ENCODE measurements around the gene XIRP2. TPM values are rescaled to one million over a fixed set of nuclear protein-coding genes. Genes with fewer than 3 reads are reported as not detected.
A peak's percentile ranks its signal among the peaks of the same experiment; 100 is the strongest.
"Not testable (repeated sequence)": the region's sequence is repeated elsewhere in the genome, so short reads cannot be mapped to it uniquely, and the experiment has no call there.

XIRP2 gene
- total RNA-seq, 1 donor from 2014 or later = 0.05 TPM

DNA sequence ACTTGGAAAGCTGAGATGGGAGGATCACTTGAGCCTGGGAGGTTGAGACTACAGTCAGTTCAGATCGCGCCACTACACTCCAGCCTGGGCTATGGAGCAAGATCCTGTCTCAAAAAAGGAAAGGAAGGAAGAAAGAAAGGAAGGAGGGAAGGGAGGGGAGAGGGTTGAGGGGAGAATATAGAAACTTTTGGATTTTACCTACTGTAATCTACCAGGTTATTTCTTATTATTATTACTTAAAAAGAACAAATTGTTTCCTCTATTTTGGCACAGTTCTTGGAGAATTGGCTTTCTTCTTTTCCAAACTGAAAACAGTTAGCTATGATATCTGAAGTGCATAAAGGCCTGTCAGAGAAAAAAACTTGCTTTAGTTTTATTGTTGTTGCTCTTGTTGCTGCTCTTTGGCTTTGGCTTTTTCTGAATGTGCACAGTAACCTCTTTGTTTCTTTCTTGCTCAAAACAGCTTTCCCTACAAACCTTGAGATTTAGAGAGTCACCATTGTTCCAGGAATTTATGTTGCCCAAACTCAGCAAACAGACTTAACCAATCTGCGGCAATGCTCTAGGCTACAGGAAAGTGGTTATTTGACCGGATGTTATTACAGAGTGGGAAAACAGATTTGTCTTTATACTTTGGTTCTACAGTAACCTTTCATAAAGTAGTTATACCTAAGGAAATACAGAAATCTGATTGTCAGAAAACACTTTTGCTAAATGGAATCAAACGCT, 214.9 kb downstream of the XIRP2 start:
- Mint-ChIP-seq H3K9me3 (peaks cover 7% of the 10 kb centered on the region), H3K36me3 (ENCODE audit: low read depth) (peaks cover 1% of the 10 kb centered on the region), H3K27me3 (ENCODE audit: low read depth) (no peaks in the 10 kb centered on the region), H3K4me3 (peak overlapping the region; percentile 32), H3K4me1 (peaks cover 32% of the 10 kb centered on the region), H3K27ac (ENCODE audit: unreplicated experiment) (peak overlapping the region; percentile 73)
- TF ChIP-seq, protein P1, sequence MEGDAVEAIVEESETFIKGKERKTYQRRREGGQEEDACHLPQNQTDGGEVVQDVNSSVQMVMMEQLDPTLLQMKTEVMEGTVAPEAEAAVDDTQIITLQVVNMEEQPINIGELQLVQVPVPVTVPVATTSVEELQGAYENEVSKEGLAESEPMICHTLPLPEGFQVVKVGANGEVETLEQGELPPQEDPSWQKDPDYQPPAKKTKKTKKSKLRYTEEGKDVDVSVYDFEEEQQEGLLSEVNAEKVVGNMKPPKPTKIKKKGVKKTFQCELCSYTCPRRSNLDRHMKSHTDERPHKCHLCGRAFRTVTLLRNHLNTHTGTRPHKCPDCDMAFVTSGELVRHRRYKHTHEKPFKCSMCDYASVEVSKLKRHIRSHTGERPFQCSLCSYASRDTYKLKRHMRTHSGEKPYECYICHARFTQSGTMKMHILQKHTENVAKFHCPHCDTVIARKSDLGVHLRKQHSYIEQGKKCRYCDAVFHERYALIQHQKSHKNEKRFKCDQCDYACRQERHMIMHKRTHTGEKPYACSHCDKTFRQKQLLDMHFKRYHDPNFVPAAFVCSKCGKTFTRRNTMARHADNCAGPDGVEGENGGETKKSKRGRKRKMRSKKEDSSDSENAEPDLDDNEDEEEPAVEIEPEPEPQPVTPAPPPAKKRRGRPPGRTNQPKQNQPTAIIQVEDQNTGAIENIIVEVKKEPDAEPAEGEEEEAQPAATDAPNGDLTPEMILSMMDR (conservative IDR thresholded peaks at IDR 0.05) = no peak
- no peak for DNase-seq (ENCODE audit: low read depth, low spot score)

DNA sequence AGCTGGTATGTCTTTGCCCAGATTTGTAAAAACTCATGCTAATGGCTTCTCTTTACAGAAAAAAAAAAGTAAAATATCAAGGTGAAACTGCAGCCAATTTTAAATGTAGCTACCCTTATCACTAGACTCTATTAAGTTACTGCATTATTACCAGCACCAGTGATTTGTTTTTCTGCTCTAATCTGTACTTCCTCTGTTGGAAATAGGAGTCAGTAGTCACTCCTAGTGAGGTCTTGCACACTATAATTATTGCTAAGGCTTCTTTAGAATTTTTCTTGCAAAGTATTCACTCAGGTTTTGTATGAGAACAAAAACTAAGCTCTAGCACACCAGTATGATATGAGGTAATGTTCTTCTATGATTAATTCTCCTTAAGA, 215.5 kb downstream of the XIRP2 start:
- Mint-ChIP-seq H3K36me3 (ENCODE audit: low read depth) (no peaks in the 10 kb centered on the region), H3K9me3 (peaks cover 7% of the 10 kb centered on the region), H3K4me3 (no peak overlapping the region), H3K27me3 (ENCODE audit: low read depth) (no peaks in the 10 kb centered on the region), H3K27ac (ENCODE audit: unreplicated experiment) (no peak overlapping the region), H3K4me1 (peaks cover 32% of the 10 kb centered on the region)
- no peak for DNase-seq (ENCODE audit: low read depth, low spot score)
- TF ChIP-seq, protein P1 (conservative IDR thresholded peaks at IDR 0.05) = no peak

DNA sequence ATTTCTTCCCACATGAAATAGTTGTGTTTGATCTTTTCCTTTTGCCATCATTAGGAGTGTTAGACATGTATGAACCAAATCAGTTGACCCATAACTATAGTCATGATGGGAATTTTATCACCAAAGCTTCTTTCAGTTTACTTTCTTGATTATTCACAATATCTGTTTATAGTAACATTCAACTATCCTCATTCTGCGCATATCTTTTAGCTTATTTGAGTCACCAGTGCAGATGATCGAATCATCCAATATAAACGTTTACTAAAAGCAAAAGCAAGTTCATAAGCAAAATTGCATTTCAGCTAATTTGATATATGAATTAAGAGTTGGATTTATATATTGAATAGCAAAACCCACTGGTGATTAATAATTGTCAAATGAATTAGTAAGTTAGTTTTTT, 216.4 kb downstream of the XIRP2 start:
- Mint-ChIP-seq H3K4me3 (no peak overlapping the region), H3K4me1 (peaks cover 32% of the 10 kb centered on the region), H3K27ac (ENCODE audit: unreplicated experiment) (no peak overlapping the region), H3K27me3 (ENCODE audit: low read depth) (no peaks in the 10 kb centered on the region), H3K36me3 (ENCODE audit: low read depth) (no peaks in the 10 kb centered on the region), H3K9me3 (peaks cover 7% of the 10 kb centered on the region)
- DNase-seq (ENCODE audit: low read depth, low spot score) = no peak
- TF ChIP-seq, protein P1 (conservative IDR thresholded peaks at IDR 0.05) = no peak

DNA sequence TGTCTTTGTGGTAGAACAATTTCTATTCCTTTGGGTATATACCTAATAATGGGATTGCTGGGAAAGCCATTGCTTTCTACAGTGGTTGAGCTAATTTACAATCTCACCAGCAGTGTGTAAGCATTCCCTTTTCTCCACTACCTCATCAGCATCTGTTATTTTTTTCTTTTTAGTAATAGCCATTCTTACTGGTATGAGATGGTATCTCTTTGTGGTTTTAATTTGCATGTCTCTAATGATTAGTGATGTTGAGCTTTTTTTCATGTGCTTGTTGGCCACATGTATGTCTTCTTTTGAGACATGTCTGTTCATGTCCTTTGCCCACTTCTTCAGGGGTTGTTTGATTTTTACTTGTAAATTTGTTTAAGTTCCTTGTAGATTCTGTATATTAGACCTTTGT, 221.4 kb downstream of the XIRP2 start:
- not testable (repeated sequence) for H3K9me3 Mint-ChIP-seq; H3K36me3 Mint-ChIP-seq (ENCODE audit: low read depth); H3K4me3 Mint-ChIP-seq; DNase-seq (ENCODE audit: low read depth, low spot score); H3K27me3 Mint-ChIP-seq (ENCODE audit: low read depth); H3K4me1 Mint-ChIP-seq
- peak overlapping the region; percentile 14 for H3K27ac Mint-ChIP-seq (ENCODE audit: unreplicated experiment)

DNA sequence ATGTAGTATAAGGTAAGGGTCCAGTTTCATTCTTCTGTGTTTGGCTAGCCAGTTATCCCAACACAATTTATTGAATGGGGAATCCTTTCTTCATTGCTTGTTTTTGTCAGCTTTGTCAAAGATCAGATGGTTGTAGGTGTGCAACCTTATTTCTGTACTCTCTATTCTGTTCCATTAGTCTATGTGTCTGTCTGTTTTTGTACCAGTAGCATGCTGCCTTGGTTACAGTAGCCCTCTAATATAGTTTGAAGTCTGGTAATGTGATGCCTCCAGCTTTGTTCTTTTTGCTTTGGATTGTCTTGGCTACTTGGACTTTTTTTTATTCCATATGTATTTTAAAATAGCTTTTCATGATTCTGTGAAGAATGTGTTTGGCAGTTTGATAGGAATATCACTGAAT, 222.1 kb downstream of the XIRP2 start:
- TF ChIP-seq, protein P1 (conservative IDR thresholded peaks at IDR 0.05) = no peak
- H3K36me3 Mint-ChIP-seq (ENCODE audit: low read depth) = no peaks in the 10 kb centered on the region
- no peak overlapping the region for H3K4me3 Mint-ChIP-seq

DNA sequence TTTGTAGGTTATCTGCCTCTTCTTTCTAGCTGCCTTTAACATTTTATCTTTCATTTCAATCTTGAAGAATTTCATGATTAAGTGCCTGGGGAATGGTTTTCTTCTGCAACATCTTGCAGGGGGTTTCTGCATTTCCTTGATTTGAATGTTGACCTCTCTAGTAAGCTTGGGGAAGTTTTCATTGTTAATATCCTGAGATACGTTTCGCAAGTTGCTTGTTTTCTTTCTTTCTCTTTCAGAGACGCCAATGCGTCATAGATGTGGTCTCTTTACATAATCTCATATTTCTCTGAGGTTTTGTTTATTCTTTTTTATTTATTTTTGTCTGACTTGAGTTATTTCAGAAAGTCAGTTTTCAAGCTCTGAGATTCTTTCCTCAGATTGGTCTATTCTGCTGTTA, 225.7 kb downstream of the XIRP2 start:
- no peaks in the 10 kb centered on the region for H3K36me3 Mint-ChIP-seq (ENCODE audit: low read depth)
- H3K4me1 Mint-ChIP-seq = no peaks in the 10 kb centered on the region
- no peak overlapping the region for H3K27ac Mint-ChIP-seq (ENCODE audit: unreplicated experiment)
- DNase-seq (ENCODE audit: low read depth, low spot score) = no peak
- TF ChIP-seq, protein P1 (conservative IDR thresholded peaks at IDR 0.05) = no peak
- H3K4me3 Mint-ChIP-seq = no peak overlapping the region
- no peaks in the 10 kb centered on the region for H3K27me3 Mint-ChIP-seq (ENCODE audit: low read depth)
- no peaks in the 10 kb centered on the region for H3K9me3 Mint-ChIP-seq

More for the DNA sequence above, 222.1 kb downstream of the XIRP2 start:
- DNase-seq (ENCODE audit: low read depth, low spot score) = no peak
- Mint-ChIP-seq H3K4me1 (no peaks in the 10 kb centered on the region), H3K9me3 (peaks cover 3% of the 10 kb centered on the region), H3K27me3 (ENCODE audit: low read depth) (no peaks in the 10 kb centered on the region), H3K27ac (ENCODE audit: unreplicated experiment) (no peak overlapping the region)

Data from neural crest cell (in vitro differentiated cells).